Left colon (tissue), 2 donors: ENCODE data around the gene ZFYVE28. TPM values are rescaled to one million over a fixed set of nuclear protein-coding genes. Genes with fewer than 3 reads are reported as not detected.
A peak's percentile ranks its signal among the peaks of the same experiment; 100 is the strongest.
"Not testable (repeated sequence)": the region's sequence is repeated elsewhere in the genome, so short reads cannot be mapped to it uniquely, and the experiment has no call there.

Experiments
- ATAC-seq: fragments of 200-7000 bp; cut with Tn5 transposase; one replicate; pipeline ENCODE4 v1.9.1; 2020; ENCODE audit warnings: mild to moderate bottlenecking, moderate library complexity
- DNase-seq, 2 donors: peaks; one replicate each; pipeline ENCODE4 v3.0.0-alpha.2; 2020
- intact Hi-C, 2 donors: fragments of 100-400 bp; cut with DNase I in 1 of 2; cut with micrococcal nuclease in 1 of 2; formaldehyde crosslinking; loops; one replicate each; pipeline versions ENCODE4 v1.11.2 to v1.14.0; 2022; cut with DNase I, micrococcal nuclease
- total RNA-seq, 2 donors: library from RNA; stranded (reverse); fragmentation: NEBNext Ultra II Directional; extraction: Animal tissue kit (Norgen Biotek cat#: 25700); gene quantifications; one replicate each; pipeline ENCODE4 v1.2.1, GENCODE V29; 2021
- donor health status: DM: no; HTN: no; CAD: no.
- donor health status: DM: yes; HTN: yes; CAD: no.

Gene ZFYVE28
- total RNA-seq, 2 donors from 2014 or later = 31.9 to 48.7 TPM

- no peak for ATAC-seq
- DNase-seq = no peak
These were observed 128.0 kb downstream of the ZFYVE28 start for GRCh38 chr4:2290488-2290887.

GRCh38 chr4:2289955-2290333 is 128.5 kb downstream of the ZFYVE28 start:
- intact Hi-C loops = no loop called here
- no peak for DNase-seq
- no peak for ATAC-seq

More at GRCh38 chr4:2290488-2290887, 128.0 kb downstream of the ZFYVE28 start:
- intact Hi-C loops = no loop called here

- intact Hi-C loops = no loop called here
- no peak for ATAC-seq
- no peak for DNase-seq
These were observed 129.0 kb downstream of the ZFYVE28 start for GRCh38 chr4:2289311-2289954.

GRCh38 chr4:2288051-2288541 is 130.3 kb downstream of the ZFYVE28 start:
- intact Hi-C loops = no loop called here
- DNase-seq (no peak), ATAC-seq (no peak)

- ATAC-seq (no peak), DNase-seq (no peak)
These were observed 130.9 kb downstream of the ZFYVE28 start for GRCh38 chr4:2287594-2287915.

GRCh38 chr4:2286904-2287593 is 131.4 kb downstream of the ZFYVE28 start:
- DNase-seq (no peak), ATAC-seq (no peak)
- intact Hi-C loops = no loop called here

More at GRCh38 chr4:2287594-2287915, 130.9 kb downstream of the ZFYVE28 start:
- intact Hi-C loops = no loop called here

GRCh38 chr4:2285613-2286381 is 132.6 kb downstream of the ZFYVE28 start:
- ATAC-seq = no peak

GRCh38 chr4:2284934-2285612 is 133.4 kb downstream of the ZFYVE28 start:
- DNase-seq = peak; percentile 1 to 4
- intact Hi-C loops = no loop called here
- ATAC-seq = no peak

More at GRCh38 chr4:2285613-2286381, 132.6 kb downstream of the ZFYVE28 start:
- peak; percentile 2 to 18 for DNase-seq
- intact Hi-C loops = no loop called here

- DNase-seq (peak; percentile 1 to 13), ATAC-seq (no peak)
- intact Hi-C loops = no loop called here
These were observed 134.1 kb downstream of the ZFYVE28 start for GRCh38 chr4:2284161-2284933.

GRCh38 chr4:2283199-2283711 is 135.2 kb downstream of the ZFYVE28 start:
- intact Hi-C loops = no loop called here
- no peak for ATAC-seq
- DNase-seq = no peak

GRCh38 chr4:2281575-2282343 is 136.7 kb downstream of the ZFYVE28 start:
- ATAC-seq = peak; percentile 55
- DNase-seq = no peak
- intact Hi-C loops = no loop called here

- no peak for DNase-seq
- peak; percentile 69 for ATAC-seq
- intact Hi-C loops = no loop called here
These were observed 137.7 kb downstream of the ZFYVE28 start for GRCh38 chr4:2280531-2281300.

GRCh38 chr4:2277956-2278355 is 140.5 kb downstream of the ZFYVE28 start:
- ATAC-seq = no peak
- intact Hi-C loops = no loop called here
- no peak for DNase-seq

GRCh38 chr4:2276581-2277325 is 141.7 kb downstream of the ZFYVE28 start:
- no peak for ATAC-seq
- intact Hi-C loops = no loop called here
- no peak for DNase-seq

- no peak for DNase-seq
- intact Hi-C loops = no loop called here
- no peak for ATAC-seq
These were observed 142.7 kb downstream of the ZFYVE28 start for GRCh38 chr4:2275546-2276251.

- ATAC-seq, intact Hi-C loops, DNase-seq: not testable (repeated sequence)
These were observed 143.4 kb downstream of the ZFYVE28 start for GRCh38 chr4:2275044-2275397.
